OCI-LY7 (cell line): ENCODE results near the gene HS3ST5. TPM values are rescaled to one million over a fixed set of nuclear protein-coding genes. Genes with fewer than 3 reads are reported as not detected.

Experiments
- BruUV-seq: library from RNA; stranded (reverse); fragments of 400-500 nt; replicated peaks from 2 replicates; lab custom pipeline; 2021; lab: Mats Ljungman, UMichigan
- CTCF ChIA-PET: fragments of 300-600 bp; sonication (Branson Sonifier 250); formaldehyde crosslinking; loops from one replicate; lab custom pipeline; 2022; ENCODE audit warnings: antibody characterized with exemption; ENCODE audit not compliant: unreplicated experiment; lab: Charles Lee
- POLR2A ChIA-PET: fragments of 300-600 bp; sonication (Branson Sonifier 250); formaldehyde crosslinking; loops from one replicate; lab custom pipeline; 2022; ENCODE audit warnings: antibody characterized with exemption; lab: Charles Lee
- DNase-seq: peaks from one replicate; pipeline ENCODE4 v3.0.0-alpha.2; 2015; ENCODE audit warnings: low spot score
- H2AFZ ChIP-seq: fragments of 200-600 bp; sonication (generic), shearing (Covaris generic); 2 replicates; pipeline ENCODE4 v1.6.1; 2014; ENCODE audit warnings: mild to moderate bottlenecking, antibody characterized with exemption, low read length, moderate library complexity
- H3K27ac ChIP-seq: fragments of 200-600 bp; sonication (generic); 2 replicates; pipeline ENCODE4 v1.5.1; 2014; ENCODE audit warnings: mixed run types, low read depth, mild to moderate bottlenecking, moderate library complexity, low read length, inconsistent platforms; ENCODE audit not compliant: poor library complexity, severe bottlenecking
- H3K36me3 ChIP-seq: fragments of 200-600 bp; sonication (generic); 2 replicates; pipeline ENCODE4 v1.6.1; 2014; ENCODE audit warnings: mild to moderate bottlenecking, antibody characterized with exemption, low read length, moderate library complexity, mixed read lengths; ENCODE audit not compliant: insufficient read depth
- H3K4me1 ChIP-seq: fragments of 200-600 bp; sonication (generic); 2 replicates; pipeline ENCODE4 v1.5.1; 2014; ENCODE audit warnings: mild to moderate bottlenecking, low read length; ENCODE audit not compliant: insufficient read depth, poor library complexity, severe bottlenecking
- H3K4me2 ChIP-seq: fragments of 200-600 bp; sonication (generic); 2 replicates; pipeline ENCODE4 v1.6.1; 2014; ENCODE audit warnings: mild to moderate bottlenecking, low read length
- H3K4me3 ChIP-seq: fragments of 200-600 bp; sonication (generic); 2 replicates; pipeline ENCODE4 v1.5.1; 2014; ENCODE audit warnings: mild to moderate bottlenecking, low read depth, low read length; ENCODE audit not compliant: poor library complexity, severe bottlenecking
- H3K79me2 ChIP-seq: fragments of 200-600 bp; sonication (generic); 2 replicates; pipeline ENCODE4 v1.6.1; 2016; ENCODE audit warnings: low read depth, mild to moderate bottlenecking, low read length, moderate library complexity, mixed read lengths; ENCODE audit not compliant: insufficient read depth
- H3K9me2 ChIP-seq: fragments of 200-600 bp; sonication (generic); 2 replicates; pipeline ENCODE4 v1.6.1; 2016; ENCODE audit warnings: mild to moderate bottlenecking, low read length, mixed read lengths; ENCODE audit not compliant: insufficient read depth
- H3K9me3 ChIP-seq: fragments of 200-600 bp; sonication (generic); 2 replicates; pipeline ENCODE4 v1.6.1; 2014; ENCODE audit warnings: mild to moderate bottlenecking, mixed run types, low read length, mixed read lengths
- H4K20me1 ChIP-seq: fragments of 200-600 bp; sonication (generic); 2 replicates; pipeline ENCODE4 v1.6.1; 2014; ENCODE audit warnings: mild to moderate bottlenecking, antibody characterized with exemption, low read length, moderate library complexity, mixed read lengths; ENCODE audit not compliant: insufficient read depth
- EZH2phosphoT487 ChIP-seq: fragments of 200-600 bp; sonication (generic); IDR thresholded peaks from 2 replicates; pipeline ENCODE4 v1.6.1; 2018; ENCODE audit warnings: low read depth, borderline replicate concordance, mild to moderate bottlenecking, mixed run types, antibody characterized with exemption, low read length, moderate library complexity, mixed read lengths
- intact Hi-C: fragments of 100-400 bp; cut with micrococcal nuclease; formaldehyde crosslinking; loops from one replicate; pipeline ENCODE4 v1.10.0; 2022; ENCODE audit not compliant: unreplicated experiment
- total RNA-seq, 2 experiments: library from RNA; depleted of rRNA in 1 of 2; stranded (reverse); fragments of >200 nt in 1 of 2; shearing (Covaris generic) in 1 of 2; gene quantifications; 2 replicates each; pipeline ENCODE4 v1.2.3, GENCODE V29; 2014 to 2022
- TF ChIP-seq, protein P1 (sequence below): fragments of 200-600 bp; sonication (generic); conservative IDR thresholded peaks from 2 replicates; pipeline ENCODE4 v1.5.1; 2014; ENCODE audit warnings: mild to moderate bottlenecking, antibody characterized with exemption, low read length, moderate library complexity, mixed read lengths

HS3ST5 gene
- total RNA-seq, 2 experiments from 2014 or later, result not detected

DNA sequence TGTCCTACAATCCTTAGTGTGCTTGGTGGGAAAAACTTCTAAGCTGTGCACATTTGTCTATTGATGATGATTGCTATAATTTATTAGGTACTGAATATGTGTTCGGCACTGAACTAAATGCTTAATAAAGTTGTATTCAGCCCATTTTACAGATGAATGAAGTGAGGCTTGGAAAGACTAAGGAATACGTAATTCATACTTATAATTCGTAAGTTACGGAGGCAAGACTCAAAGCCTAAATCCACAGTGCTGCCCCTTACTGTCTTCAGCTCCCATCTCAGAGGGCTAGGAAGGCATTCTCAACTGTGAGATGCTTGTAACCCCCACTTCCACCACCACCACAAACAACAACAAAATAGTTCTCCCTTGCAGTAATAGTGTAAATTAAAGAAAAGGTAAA, 171.3 kb downstream of the HS3ST5 start:
- no peaks in the 10 kb centered on the region for H3K4me1 ChIP-seq
- no TSS peak for BruUV-seq
- no peaks in the 10 kb centered on the region for H3K9me2 ChIP-seq
- DNase-seq, result no peak
- POLR2A ChIA-PET, result interaction anchor here (0.5 to 1.0 kb wide), 3 partner anchors 12 to 1710 kb away, joined by 3 to 5 read pairs (median 3); no protein-coding TSS in a partner anchor
- no peaks in the 10 kb centered on the region for H3K9me3 ChIP-seq
- no peak for TF ChIP-seq EZH2phosphoT487
- TF ChIP-seq, protein P1, sequence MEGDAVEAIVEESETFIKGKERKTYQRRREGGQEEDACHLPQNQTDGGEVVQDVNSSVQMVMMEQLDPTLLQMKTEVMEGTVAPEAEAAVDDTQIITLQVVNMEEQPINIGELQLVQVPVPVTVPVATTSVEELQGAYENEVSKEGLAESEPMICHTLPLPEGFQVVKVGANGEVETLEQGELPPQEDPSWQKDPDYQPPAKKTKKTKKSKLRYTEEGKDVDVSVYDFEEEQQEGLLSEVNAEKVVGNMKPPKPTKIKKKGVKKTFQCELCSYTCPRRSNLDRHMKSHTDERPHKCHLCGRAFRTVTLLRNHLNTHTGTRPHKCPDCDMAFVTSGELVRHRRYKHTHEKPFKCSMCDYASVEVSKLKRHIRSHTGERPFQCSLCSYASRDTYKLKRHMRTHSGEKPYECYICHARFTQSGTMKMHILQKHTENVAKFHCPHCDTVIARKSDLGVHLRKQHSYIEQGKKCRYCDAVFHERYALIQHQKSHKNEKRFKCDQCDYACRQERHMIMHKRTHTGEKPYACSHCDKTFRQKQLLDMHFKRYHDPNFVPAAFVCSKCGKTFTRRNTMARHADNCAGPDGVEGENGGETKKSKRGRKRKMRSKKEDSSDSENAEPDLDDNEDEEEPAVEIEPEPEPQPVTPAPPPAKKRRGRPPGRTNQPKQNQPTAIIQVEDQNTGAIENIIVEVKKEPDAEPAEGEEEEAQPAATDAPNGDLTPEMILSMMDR, result no peak
- H3K79me2 ChIP-seq, result no peaks in the 10 kb centered on the region
- no peaks in the 10 kb centered on the region for H3K36me3 ChIP-seq
- CTCF ChIA-PET, result no interaction called here
- H4K20me1 ChIP-seq, result no peaks in the 10 kb centered on the region
- H3K4me3 ChIP-seq, result no peak overlapping the region
- intact Hi-C loops, result no loop called here
- H3K4me2 ChIP-seq, result no peak overlapping the region
- no peak overlapping the region for H2AFZ ChIP-seq
- no peak overlapping the region for H3K27ac ChIP-seq

DNA sequence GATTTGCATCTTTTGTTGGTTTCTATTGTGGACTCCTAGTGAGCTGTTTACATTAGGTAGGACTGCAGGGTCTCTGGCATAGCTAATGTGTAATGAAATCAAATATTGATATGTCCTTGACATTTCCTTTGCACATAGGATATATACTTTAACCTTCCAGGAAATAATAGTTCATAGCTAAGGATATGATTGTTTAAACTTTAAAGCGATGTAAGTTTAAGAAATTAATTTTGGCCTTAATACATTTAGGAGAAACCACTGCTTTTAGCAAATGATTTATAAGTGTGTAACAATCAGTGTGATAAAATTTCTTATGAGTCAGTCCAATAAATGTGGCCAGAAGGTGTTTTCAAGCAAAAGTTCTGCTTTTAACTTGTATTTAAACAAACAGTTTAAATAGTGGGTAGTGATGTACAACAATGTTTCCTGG, 171.8 kb downstream of the HS3ST5 start:
- ChIA-PET CTCF (no interaction called here), POLR2A (interaction anchor here (0.5 to 1.9 kb wide), 4 partner anchors 8 to 1710 kb away, joined by 3 to 5 read pairs (median 4); no protein-coding TSS in a partner anchor)
- H3K4me1 ChIP-seq, result no peaks in the 10 kb centered on the region
- H4K20me1 ChIP-seq, result no peaks in the 10 kb centered on the region
- no peak overlapping the region for H3K4me2 ChIP-seq
- no peak overlapping the region for H2AFZ ChIP-seq
- no peaks in the 10 kb centered on the region for H3K9me3 ChIP-seq
- intact Hi-C loops, result no loop called here
- H3K9me2 ChIP-seq, result no peaks in the 10 kb centered on the region
- H3K4me3 ChIP-seq, result no peak overlapping the region
- no peak for TF ChIP-seq EZH2phosphoT487
- TF ChIP-seq, protein P1, result no peak
- no peaks in the 10 kb centered on the region for H3K36me3 ChIP-seq
- no TSS peak for BruUV-seq
- no peaks in the 10 kb centered on the region for H3K79me2 ChIP-seq
- H3K27ac ChIP-seq, result no peak overlapping the region
- no peak for DNase-seq

DNA sequence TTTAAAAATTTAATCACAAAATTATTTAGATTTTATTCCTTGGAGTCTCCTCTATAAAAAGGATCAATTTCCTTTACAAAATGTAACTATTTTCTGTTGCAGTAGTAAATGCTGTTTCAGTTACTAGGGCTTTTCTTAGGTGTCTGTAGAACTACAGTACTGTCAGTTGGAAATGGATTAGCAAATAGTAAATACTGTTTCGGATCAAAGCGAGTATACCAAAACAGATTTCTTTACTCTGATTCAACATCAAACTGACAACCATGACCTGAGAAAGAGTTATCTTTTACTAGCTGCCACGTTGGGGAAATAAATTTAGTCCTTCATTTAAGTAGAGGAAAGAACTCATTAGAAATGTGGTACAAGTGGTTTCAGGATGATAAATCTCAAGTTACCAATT, 172.5 kb downstream of the HS3ST5 start:
- no peak overlapping the region for H3K4me3 ChIP-seq
- ChIA-PET POLR2A (interaction anchor here (0.6 to 1.9 kb wide), 3 partner anchors 8 to 191 kb away, joined by 3 to 5 read pairs (median 3); no protein-coding TSS in a partner anchor), CTCF (no interaction called here)
- no peak overlapping the region for H3K27ac ChIP-seq
- H3K9me3 ChIP-seq, result no peaks in the 10 kb centered on the region
- H4K20me1 ChIP-seq, result no peaks in the 10 kb centered on the region
- H3K4me2 ChIP-seq, result no peak overlapping the region
- H3K36me3 ChIP-seq, result no peaks in the 10 kb centered on the region
- intact Hi-C loops, result no loop called here
- no peaks in the 10 kb centered on the region for H3K79me2 ChIP-seq
- no peak for TF ChIP-seq EZH2phosphoT487
- TF ChIP-seq, protein P1, result no peak
- H2AFZ ChIP-seq, result no peak overlapping the region
- no TSS peak for BruUV-seq
- H3K4me1 ChIP-seq, result no peaks in the 10 kb centered on the region
- DNase-seq, result no peak
- H3K9me2 ChIP-seq, result no peaks in the 10 kb centered on the region
